GM13976 (cell line): Measurements from ENCODE around the gene PTRHD1.

ENCODE experiments used
- DNase-seq: peaks from one replicate; pipeline ENCODE4 v3.0.0; 2012; ENCODE audit warnings: low spot score
- CTCF ChIP-seq: IDR thresholded peaks from 2 replicates; pipeline ENCODE4 v1.5.1; 2012; ENCODE audit warnings: borderline replicate concordance, mild to moderate bottlenecking; ENCODE audit not compliant: insufficient read depth; ENCODE audit errors: extremely low read depth, missing control alignments, control extremely low read depth
- in situ Hi-C: fragments of 300-500 bp; cut with MboI; formaldehyde crosslinking; loops from one replicate; pipeline ENCODE4 v1.12.0; 2022; ENCODE audit warnings: low sequenced_read_pairs, mixed read lengths, inconsistent platforms; ENCODE audit not compliant: unreplicated experiment

Gene PTRHD1

GRCh38 chr2:24832931-24833701, 39.9 kb upstream of the PTRHD1 start:
- in situ Hi-C loops: no loop called here
- no peak for TF ChIP-seq CTCF
- no peak for DNase-seq

- in situ Hi-C loops: no loop called here
- no peak for TF ChIP-seq CTCF
- DNase-seq: no peak
Measured at GRCh38 chr2:24832521-24832920, 39.3 kb upstream of the PTRHD1 start.

GRCh38 chr2:24832073-24832461, 38.9 kb upstream of the PTRHD1 start:
- no peak for DNase-seq
- no peak for TF ChIP-seq CTCF
- in situ Hi-C loops: no loop called here

- TF ChIP-seq CTCF: no peak
- in situ Hi-C loops: no loop called here
- no peak for DNase-seq
Measured at GRCh38 chr2:24831221-24832072, 38.3 kb upstream of the PTRHD1 start.

GRCh38 chr2:24830786-24831185, 37.6 kb upstream of the PTRHD1 start:
- TF ChIP-seq CTCF: no peak
- in situ Hi-C loops: no loop called here
- no peak for DNase-seq

- no peak for DNase-seq
- no peak for TF ChIP-seq CTCF
- in situ Hi-C loops: no loop called here
Measured at GRCh38 chr2:24830351-24830750, 37.2 kb upstream of the PTRHD1 start.
